OCI-LY3 (cell line): ENCODE data around the gene SNTG2.

Source experiments
- H2AFZ ChIP-seq: fragments of 200-600, 300-600 bp; shearing (Covaris generic); 2 replicates; pipeline ENCODE4 v1.6.0; 2014; ENCODE audit warnings: antibody characterized with exemption, low read depth, low read length
- H3K27ac ChIP-seq: fragments of 200-600, 300-600 bp; sonication (generic); 2 replicates; pipeline ENCODE4 v1.5.1; 2014; ENCODE audit warnings: mild to moderate bottlenecking, low read length, moderate library complexity, mixed read lengths
- H3K27me3 ChIP-seq: fragments of 200-600, 300-600 bp; sonication (generic); 2 replicates; pipeline ENCODE4 v1.6.1; 2014; ENCODE audit warnings: low read depth, low read length, mixed read lengths
- H3K36me3 ChIP-seq: fragments of 200-600, 300-600 bp; sonication (generic); replicated peaks from 2 replicates; pipeline ENCODE3; 2014; ENCODE audit warnings: low read depth, low read length, mixed read lengths
- H3K4me1 ChIP-seq: fragments of 300-600, 200-600 bp; sonication (generic); 2 replicates; pipeline ENCODE4 v1.6.1; 2014; ENCODE audit warnings: low read length, mixed read lengths
- H3K4me2 ChIP-seq: fragments of 200-600, 300-600 bp; sonication (generic); 2 replicates; pipeline ENCODE4 v1.6.1; 2014; ENCODE audit warnings: low read length, mixed read lengths
- H3K4me3 ChIP-seq: fragments of 300-600, 200-600 bp; sonication (generic); 2 replicates; pipeline ENCODE4 v1.5.1; 2014; ENCODE audit warnings: antibody characterized with exemption, mild to moderate bottlenecking, low read length, moderate library complexity
- H3K79me2 ChIP-seq: fragments of 300-600, 200-600 bp; shearing (Covaris generic); 2 replicates; pipeline ENCODE4 v1.6.1; 2014; ENCODE audit warnings: mild to moderate bottlenecking, low read length, mixed read lengths
- H3K9ac ChIP-seq: fragments of 300-600, 200-600 bp; shearing (Covaris generic); 2 replicates; pipeline ENCODE4 v1.6.0; 2014; ENCODE audit warnings: mild to moderate bottlenecking, low read length, moderate library complexity
- H3K9me3 ChIP-seq: fragments of 200-600, 300-600 bp; shearing (Covaris generic); 2 replicates; pipeline ENCODE4 v1.6.1; 2014; ENCODE audit warnings: low read length, mixed read lengths; ENCODE audit not compliant: insufficient read depth
- H4K20me1 ChIP-seq: fragments of 200-600, 300-600 bp; sonication (generic); 2 replicates; pipeline ENCODE4 v1.6.1; 2016; ENCODE audit warnings: low read length, mixed read lengths; ENCODE audit not compliant: insufficient read depth
- EZH2phosphoT487 ChIP-seq: fragments of 200-600 bp; shearing (Covaris generic); IDR thresholded peaks from 2 replicates; pipeline ENCODE4 v1.6.1; 2018; ENCODE audit warnings: antibody characterized with exemption, mixed run types, low read depth
- TF ChIP-seq, protein P1 (sequence below): fragments of 200-600, 300-600 bp; sonication (generic); IDR thresholded peaks from 2 replicates; pipeline ENCODE4 v1.5.1; 2014; ENCODE audit warnings: antibody characterized with exemption, low read length, low read depth

Gene SNTG2

GRCh38 chr2:949384-950079, 1.1 kb upstream of the SNTG2 start:
- H3K9me3 ChIP-seq: 0 out of 2 replicates have a peak, but pooled peaks cover 3% of the 10 kb centered on the region
- H3K4me2 ChIP-seq: no peak overlapping the region
- no peak overlapping the region for H3K27ac ChIP-seq
- H3K36me3 ChIP-seq: no peaks in the 10 kb centered on the region
- H3K9ac ChIP-seq: no peak overlapping the region
- 0 out of 2 replicates have a peak, but pooled peaks cover 5% of the 10 kb centered on the region for H3K4me1 ChIP-seq
- 0 out of 2 replicates have a peak, but pooled peaks cover 2% of the 10 kb centered on the region for H3K27me3 ChIP-seq
- no peaks in the 10 kb centered on the region for H4K20me1 ChIP-seq
- no peaks in the 10 kb centered on the region for H3K79me2 ChIP-seq
- H2AFZ ChIP-seq: no peak overlapping the region
- TF ChIP-seq, protein P1, sequence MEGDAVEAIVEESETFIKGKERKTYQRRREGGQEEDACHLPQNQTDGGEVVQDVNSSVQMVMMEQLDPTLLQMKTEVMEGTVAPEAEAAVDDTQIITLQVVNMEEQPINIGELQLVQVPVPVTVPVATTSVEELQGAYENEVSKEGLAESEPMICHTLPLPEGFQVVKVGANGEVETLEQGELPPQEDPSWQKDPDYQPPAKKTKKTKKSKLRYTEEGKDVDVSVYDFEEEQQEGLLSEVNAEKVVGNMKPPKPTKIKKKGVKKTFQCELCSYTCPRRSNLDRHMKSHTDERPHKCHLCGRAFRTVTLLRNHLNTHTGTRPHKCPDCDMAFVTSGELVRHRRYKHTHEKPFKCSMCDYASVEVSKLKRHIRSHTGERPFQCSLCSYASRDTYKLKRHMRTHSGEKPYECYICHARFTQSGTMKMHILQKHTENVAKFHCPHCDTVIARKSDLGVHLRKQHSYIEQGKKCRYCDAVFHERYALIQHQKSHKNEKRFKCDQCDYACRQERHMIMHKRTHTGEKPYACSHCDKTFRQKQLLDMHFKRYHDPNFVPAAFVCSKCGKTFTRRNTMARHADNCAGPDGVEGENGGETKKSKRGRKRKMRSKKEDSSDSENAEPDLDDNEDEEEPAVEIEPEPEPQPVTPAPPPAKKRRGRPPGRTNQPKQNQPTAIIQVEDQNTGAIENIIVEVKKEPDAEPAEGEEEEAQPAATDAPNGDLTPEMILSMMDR: no peak
- TF ChIP-seq EZH2phosphoT487: no peak
- no peak overlapping the region for H3K4me3 ChIP-seq

DNA sequence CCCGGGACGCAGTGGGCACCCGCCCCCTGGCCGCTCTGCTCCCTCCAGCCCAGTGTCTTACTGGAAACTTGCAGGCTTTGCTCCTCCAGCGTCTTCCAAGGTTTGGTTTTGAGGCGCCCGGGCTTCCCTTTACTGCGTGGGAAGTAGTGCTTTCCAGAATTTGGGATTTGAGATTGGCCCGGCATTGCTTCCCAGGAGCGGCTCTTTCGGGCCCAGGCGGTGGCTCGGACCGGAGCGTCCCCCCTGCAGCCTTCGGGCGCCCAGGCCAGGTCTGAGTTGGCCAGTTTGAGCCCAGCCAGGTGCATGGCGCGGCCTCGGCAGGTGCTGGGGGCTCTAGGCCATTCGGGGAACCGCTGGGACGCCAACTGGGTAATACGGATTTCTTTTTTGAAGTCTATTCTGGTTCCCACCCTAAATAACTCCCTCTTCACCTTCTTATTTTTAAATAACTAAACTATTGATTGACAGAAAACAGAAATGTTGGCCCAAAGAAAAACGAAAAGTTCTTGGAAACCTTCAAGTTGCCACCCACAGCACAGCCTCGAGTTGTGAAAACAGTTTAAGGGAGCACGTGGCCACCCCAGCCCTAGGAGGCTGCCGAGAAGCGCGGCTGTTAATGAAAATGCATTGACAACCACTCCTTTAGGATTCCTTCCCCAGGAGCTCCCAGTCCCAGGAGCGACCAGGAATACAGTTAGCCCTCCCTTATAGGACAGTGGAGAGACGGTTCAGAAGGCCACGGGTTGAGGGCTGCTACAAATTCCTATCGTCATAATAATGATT, 766 bp downstream of the SNTG2 start:
- Histone ChIP-seq H4K20me1 (no peaks in the 10 kb centered on the region), H3K9me3 (no peaks in the 10 kb centered on the region), H3K4me3 (no peak overlapping the region), H3K36me3 (no peaks in the 10 kb centered on the region), H3K4me1 (0 out of 2 replicates have a peak, but pooled peaks cover 2% of the 10 kb centered on the region), H3K27me3 (0 out of 2 replicates have a peak, but pooled peaks cover 2% of the 10 kb centered on the region), H3K4me2 (no peak overlapping the region), H3K79me2 (no peaks in the 10 kb centered on the region), H3K9ac (no peak overlapping the region), H2AFZ (no peak overlapping the region), H3K27ac (no peak overlapping the region)
- TF ChIP-seq, protein P1: no peak
- TF ChIP-seq EZH2phosphoT487: no peak

GRCh38 chr2:953408-953807, 2.8 kb downstream of the SNTG2 start:
- H3K9ac ChIP-seq: no peak overlapping the region
- H3K79me2 ChIP-seq: no peaks in the 10 kb centered on the region
- no peaks in the 10 kb centered on the region for H3K9me3 ChIP-seq
- no peaks in the 10 kb centered on the region for H4K20me1 ChIP-seq
- 0 out of 2 replicates have a peak, but pooled peaks cover 2% of the 10 kb centered on the region for H3K27me3 ChIP-seq
- no peak overlapping the region for H3K4me2 ChIP-seq
- H3K4me1 ChIP-seq: no peaks in the 10 kb centered on the region
- no peaks in the 10 kb centered on the region for H3K36me3 ChIP-seq
- H3K4me3 ChIP-seq: no peak overlapping the region
- TF ChIP-seq, protein P1: no peak
- no peak for TF ChIP-seq EZH2phosphoT487
- no peak overlapping the region for H3K27ac ChIP-seq
- no peak overlapping the region for H2AFZ ChIP-seq

- no peak overlapping the region for H3K9ac ChIP-seq
- H3K36me3 ChIP-seq: no peaks in the 10 kb centered on the region
- H3K27me3 ChIP-seq: 0 out of 2 replicates have a peak, but pooled peaks cover 2% of the 10 kb centered on the region
- no peaks in the 10 kb centered on the region for H3K9me3 ChIP-seq
- no peaks in the 10 kb centered on the region for H3K4me1 ChIP-seq
- H3K79me2 ChIP-seq: no peaks in the 10 kb centered on the region
- H4K20me1 ChIP-seq: no peaks in the 10 kb centered on the region
- H3K4me3 ChIP-seq: no peak overlapping the region
- TF ChIP-seq EZH2phosphoT487: no peak
- no peak overlapping the region for H3K27ac ChIP-seq
- no peak overlapping the region for H3K4me2 ChIP-seq
- H2AFZ ChIP-seq: no peak overlapping the region
Measured at GRCh38 chr2:953975-954686, 3.5 kb downstream of the SNTG2 start.
